UCSD-AML1 (cell line): ENCODE measurements around the gene PRKCH.
A peak's percentile ranks its signal among the peaks of the same experiment; 100 is the strongest.
"Not testable (repeated sequence)": the region's sequence is repeated elsewhere in the genome, so short reads cannot be mapped to it uniquely, and the experiment has no call there.

Source experiments
- DNase-seq: peaks from one replicate; lab custom pipeline; 2025; ENCODE audit not compliant: unreplicated experiment; lab: John Stamatoyannopoulos, UW

The PRKCH gene

GRCh38 chr14:61524936-61525292, 203.5 kb downstream of the PRKCH start:
- DNase-seq = no peak

- peak; percentile 43 for DNase-seq
These were observed 204.1 kb downstream of the PRKCH start for GRCh38 chr14:61525293-61526011.

DNA sequence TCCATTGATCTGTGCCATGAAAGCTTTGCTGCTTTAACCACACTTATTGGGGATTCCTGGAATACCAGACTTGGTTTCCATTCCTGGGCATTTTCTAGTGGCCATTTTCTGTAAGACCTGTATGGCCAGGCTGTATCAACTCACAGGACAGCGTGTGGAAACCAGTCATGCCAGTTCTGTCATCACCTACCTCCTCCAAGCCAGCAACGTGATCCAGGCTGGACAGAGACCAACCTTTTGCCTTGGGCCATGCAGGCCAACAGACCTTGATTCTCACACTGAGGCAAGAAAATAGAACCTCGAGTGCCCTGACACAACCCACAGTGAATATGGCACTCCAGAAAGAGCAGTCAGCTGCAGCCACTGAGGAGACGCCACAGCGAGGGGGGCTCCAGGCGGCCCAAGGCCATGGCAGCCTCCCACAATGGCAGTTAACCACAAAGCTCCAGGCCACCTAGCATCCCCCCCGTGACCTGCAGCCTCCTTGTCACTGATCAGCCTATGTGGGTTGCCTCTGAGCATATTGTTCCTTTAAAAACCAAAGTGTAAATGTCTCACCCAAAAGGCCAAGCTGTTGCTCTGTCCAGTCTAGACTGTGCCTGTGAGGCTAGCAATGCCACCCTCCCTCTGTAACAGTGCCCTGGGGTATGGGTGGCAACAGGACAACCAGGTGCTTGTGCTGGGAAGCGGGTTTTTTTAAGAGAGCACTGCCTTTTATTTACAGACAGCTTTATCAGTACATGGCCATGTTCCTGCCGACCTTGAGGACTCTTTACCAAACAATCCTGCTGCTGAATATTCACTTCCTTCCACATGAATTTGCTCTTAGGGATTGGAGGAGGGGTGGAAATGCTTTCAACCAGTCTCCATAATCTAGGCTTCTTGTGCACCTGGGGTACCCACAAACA, 205.3 kb downstream of the PRKCH start:
- DNase-seq = peak; percentile 40

DNA sequence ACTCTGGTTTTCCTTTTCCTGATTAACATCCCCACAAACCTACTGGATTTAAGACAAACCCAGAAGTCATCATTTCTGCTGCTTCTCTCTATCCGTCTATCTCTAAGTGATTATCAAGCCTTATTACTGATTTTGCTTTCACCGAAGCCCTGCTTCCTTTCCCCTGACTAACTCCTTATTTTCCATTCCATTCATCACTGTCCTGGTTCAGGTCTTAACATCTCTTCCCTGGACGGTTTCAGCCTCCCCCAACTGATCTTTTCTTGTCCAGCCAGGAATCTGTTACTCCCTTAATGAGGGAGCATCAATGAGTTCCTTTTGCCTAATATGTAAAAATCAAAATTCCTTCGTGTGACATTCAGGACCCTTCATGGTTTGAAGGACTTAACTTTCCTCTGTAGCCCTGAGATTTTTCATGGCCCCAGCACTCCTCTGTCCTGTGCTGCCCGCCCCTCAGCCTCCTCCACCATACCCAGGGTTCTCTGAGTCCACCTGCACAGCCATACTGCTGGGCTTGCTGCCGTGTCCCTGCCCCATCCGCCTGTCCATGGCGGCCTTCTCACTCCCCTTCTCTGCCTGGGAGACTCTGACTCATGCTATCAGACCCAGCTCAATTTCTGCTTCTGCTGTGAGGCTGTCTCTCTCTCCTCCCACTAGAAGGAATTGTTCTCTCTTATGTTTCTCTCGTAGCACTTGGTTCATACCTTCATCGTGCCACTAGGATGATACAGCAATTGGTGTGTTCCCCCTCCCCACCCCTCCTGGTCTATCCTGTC, 206.1 kb downstream of the PRKCH start:
- DNase-seq = no peak

DNA sequence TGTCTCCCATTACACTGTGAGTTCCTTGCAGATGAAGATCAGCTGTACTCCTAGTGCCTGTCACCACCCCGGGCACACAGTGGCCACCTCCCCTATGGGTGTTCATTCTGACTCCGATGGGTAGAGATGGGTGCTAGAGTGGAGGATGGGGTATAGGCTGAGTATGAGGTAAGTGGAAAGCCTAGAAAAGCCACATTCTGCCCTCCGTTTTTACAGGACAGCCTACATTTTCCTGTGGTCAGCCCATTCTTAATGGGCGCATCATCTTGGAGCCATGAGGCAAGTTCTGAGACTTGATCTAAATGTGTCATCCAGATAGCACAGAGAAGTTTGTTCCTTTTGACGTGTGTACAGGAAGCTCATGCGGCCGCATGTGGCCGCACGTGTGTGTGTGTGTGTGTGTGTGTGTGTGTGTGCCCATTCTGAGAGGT, 207.2 kb downstream of the PRKCH start:
- no peak for DNase-seq

DNA sequence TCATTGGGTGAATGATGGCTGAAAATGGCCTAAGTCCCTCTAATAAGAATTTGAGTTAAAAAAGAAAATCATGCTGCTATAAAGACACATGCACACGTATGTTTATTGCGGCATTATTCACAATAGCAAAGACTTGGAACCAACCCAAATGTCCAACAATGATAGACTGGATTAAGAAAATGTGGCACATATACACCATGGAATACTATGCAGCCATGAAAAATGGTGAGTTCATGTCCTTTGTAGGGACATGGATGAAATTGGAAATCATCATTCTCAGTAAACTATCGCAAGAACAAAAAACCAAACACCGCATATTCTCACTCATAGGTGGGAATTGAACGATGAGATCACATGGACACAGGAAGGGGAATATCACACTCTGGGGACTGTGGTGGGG, 208.0 kb downstream of the PRKCH start:
- DNase-seq = not testable (repeated sequence)

- no peak for DNase-seq
These were observed 208.9 kb downstream of the PRKCH start for GRCh38 chr14:61530296-61530695.

DNA sequence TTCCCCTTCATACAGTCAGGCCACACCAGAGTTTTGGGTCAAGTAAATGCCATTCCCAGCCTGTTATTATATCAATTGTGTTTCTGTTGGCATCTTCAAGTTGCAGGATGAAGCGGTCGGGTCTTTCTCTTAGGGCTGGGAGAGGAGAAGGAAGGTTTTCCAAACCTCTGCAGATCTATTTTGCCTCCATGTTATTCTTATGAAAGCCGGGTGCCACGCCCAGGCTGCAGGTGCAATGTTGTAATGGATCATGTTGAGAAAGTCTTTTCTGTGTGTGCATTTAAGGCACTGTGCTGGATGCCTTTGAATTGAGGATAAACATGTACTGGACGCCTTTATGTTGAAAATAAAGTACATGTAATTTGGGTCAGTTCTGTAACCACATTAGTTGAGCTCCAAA, 209.5 kb downstream of the PRKCH start:
- DNase-seq = no peak

GRCh38 chr14:61531465-61532122, 210.2 kb downstream of the PRKCH start:
- no peak for DNase-seq

GRCh38 chr14:61532123-61532505, 210.7 kb downstream of the PRKCH start:
- no peak for DNase-seq

DNA sequence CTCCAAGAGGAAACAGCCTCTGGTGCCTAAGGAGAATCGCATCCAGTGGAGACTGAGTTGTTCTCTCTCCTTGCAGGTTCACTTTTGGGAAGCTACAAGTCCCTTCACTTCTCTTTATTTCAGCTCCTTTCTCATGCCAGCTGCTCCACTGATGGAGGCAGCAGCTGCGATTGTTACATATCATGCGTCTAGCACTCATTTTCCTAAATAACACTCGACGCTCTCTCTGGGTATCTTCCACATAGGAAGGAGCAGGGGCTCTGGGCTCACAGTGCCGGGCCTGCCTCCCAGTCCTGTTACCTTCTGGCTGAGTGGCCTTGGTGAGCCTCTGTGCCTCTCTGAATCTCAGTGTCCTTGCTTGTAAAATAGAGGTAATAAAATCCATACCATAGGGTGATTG, 211.4 kb downstream of the PRKCH start:
- no peak for DNase-seq

DNA sequence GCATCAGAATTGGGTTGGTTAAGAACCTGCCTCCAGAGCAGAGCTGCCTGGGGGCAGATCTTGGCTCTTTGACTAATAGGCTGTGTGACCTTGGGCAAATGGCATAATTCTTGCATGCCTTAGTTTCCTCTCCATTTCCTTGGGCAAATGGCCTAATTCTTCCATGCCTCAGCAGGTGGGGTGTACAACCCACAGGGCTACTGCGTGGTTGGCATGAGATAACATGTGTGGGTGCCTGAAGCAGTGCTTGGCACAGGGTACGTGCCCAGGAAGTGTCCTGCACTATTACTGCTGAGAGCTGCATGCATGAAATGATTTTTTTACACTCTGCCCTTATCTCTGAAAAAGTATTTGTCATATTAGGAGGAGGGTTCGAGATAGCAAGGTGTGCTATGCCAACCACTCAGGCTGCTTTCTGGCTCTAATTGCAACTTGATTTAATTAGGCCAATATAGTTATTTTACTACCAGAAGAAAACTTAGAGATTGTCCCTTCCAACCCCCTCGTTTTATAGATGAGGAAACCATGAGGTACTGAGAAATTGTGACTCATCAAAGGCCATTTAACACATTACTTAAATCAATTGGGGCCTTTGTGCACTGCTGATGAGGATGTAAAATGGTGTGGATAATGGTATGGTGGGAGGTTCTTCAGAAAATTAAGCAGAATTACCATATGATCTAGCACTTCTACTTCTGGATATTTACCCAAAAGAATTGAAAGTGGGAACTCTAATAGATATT, 212.3 kb downstream of the PRKCH start:
- no peak for DNase-seq

DNA sequence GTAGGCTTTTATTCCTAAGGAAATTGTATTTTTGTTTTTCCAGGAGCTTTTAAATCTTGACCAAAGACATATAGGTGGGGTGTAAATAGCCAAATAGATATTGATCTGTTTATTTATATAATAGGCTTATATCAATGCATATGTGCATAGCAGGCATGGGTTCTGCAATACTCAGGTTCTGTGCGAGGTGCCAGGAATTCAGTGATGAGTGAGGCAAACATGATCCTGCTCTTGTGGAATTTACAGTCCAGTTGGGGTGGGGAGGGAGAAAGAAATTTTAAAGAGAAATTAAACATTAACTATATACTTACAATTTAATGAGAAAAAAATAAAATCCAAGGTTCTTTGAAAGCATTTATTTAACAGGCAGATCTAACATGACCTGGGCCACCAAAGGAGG, 213.7 kb downstream of the PRKCH start:
- DNase-seq = no peak

- no peak for DNase-seq
These were observed 214.1 kb downstream of the PRKCH start for GRCh38 chr14:61535458-61535857.

DNA sequence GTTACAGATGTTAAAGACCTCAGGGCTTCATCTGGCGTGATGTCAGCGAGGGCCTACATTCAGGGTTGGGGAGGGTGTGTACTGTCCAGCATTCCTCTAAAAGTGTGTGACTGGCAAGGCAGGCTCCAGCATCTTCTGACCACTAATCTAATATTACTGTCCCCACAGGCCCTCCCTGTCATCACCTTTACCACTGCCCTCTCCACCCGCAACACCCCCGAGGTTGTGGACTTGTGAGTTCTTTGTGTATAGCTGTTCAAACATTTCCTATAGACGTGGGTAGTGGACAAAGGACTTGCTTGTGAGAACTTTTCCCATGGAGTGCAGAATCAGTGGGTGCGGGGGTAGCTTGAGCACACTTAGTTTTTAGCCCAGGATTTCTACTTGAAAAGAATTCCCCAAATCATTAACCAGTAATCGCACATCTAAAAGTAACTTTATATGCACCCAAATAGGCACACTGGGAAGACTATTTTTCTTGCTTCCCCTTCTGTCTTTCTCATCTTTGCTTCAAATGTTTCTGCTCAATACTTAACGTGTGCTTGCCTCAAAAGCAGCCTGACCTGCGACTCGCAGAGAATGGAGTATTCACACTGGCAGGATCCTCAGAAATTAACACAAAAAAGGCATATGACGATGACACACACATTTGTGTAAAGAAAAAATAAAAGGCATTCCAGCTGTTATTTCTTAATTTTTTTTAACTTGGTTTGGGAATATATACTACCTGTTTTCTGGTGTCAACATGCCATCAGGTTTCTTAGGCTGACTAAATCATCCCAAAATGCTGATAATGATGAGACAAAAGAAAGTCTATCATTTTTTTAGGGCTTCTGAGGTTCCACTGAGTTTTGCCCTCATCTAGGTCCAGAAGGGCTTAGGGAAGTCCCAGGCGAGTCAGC, 215.5 kb downstream of the PRKCH start:
- DNase-seq = no peak

- DNase-seq = peak; percentile 14
These were observed 216.4 kb downstream of the PRKCH start for GRCh38 chr14:61537563-61538463.

- no peak for DNase-seq
These were observed 217.2 kb downstream of the PRKCH start for GRCh38 chr14:61538464-61539022.

GRCh38 chr14:61539631-61540030, 218.3 kb downstream of the PRKCH start:
- no peak for DNase-seq
